UCSD-AML1 (cell line): ENCODE results near the gene TECPR1.

Source experiments
- DNase-seq: peaks from one replicate; lab custom pipeline; 2025; ENCODE audit not compliant: unreplicated experiment; lab: John Stamatoyannopoulos, UW

TECPR1 gene

GRCh38 chr7:98196706-98197605 lies 55.1 kb downstream of the TECPR1 start:
- DNase-seq, result no peak

- no peak for DNase-seq
Observed at GRCh38 chr7:98194672-98195457, 57.2 kb downstream of the TECPR1 start.

- no peak for DNase-seq
Observed at GRCh38 chr7:98194186-98194585, 57.8 kb downstream of the TECPR1 start.

GRCh38 chr7:98193474-98194180 lies 58.4 kb downstream of the TECPR1 start:
- no peak for DNase-seq

GRCh38 chr7:98192781-98193457 lies 59.1 kb downstream of the TECPR1 start:
- DNase-seq, result no peak

- no peak for DNase-seq
Observed at GRCh38 chr7:98191668-98192431, 60.2 kb downstream of the TECPR1 start.

GRCh38 chr7:98189559-98189958 lies 62.5 kb downstream of the TECPR1 start:
- DNase-seq, result no peak

GRCh38 chr7:98187138-98187502 lies 64.9 kb downstream of the TECPR1 start:
- no peak for DNase-seq

GRCh38 chr7:98186452-98187137 lies 65.4 kb downstream of the TECPR1 start:
- DNase-seq, result no peak

- no peak for DNase-seq
Observed at GRCh38 chr7:98185101-98185500, 66.9 kb downstream of the TECPR1 start.

- no peak for DNase-seq
Observed at GRCh38 chr7:98180751-98181150, 71.3 kb downstream of the TECPR1 start.

GRCh38 chr7:98178762-98179490 lies 73.1 kb downstream of the TECPR1 start:
- no peak for DNase-seq

GRCh38 chr7:98178321-98178720 lies 73.7 kb downstream of the TECPR1 start:
- DNase-seq, result no peak

GRCh38 chr7:98177553-98177952 lies 74.5 kb downstream of the TECPR1 start:
- no peak for DNase-seq

GRCh38 chr7:98175260-98175940 lies 76.6 kb downstream of the TECPR1 start:
- no peak for DNase-seq

GRCh38 chr7:98174334-98175259 lies 77.4 kb downstream of the TECPR1 start:
- DNase-seq, result no peak

- no peak for DNase-seq
Observed at GRCh38 chr7:98171449-98171848, 80.6 kb downstream of the TECPR1 start.
